C1 segment of cervical spinal cord (tissue), 14 donors: ENCODE results near the gene PBOV1.

ENCODE experiments used
- DNase-seq, 14 donors: peaks; one replicate each; lab custom pipeline; 2025; lab: John Stamatoyannopoulos, UW

The PBOV1 gene

GRCh38 chr6:138205437-138206094 is 12.7 kb downstream of the PBOV1 start:
- peak in 1 of 14 donors; percentile 81 for DNase-seq

DNA sequence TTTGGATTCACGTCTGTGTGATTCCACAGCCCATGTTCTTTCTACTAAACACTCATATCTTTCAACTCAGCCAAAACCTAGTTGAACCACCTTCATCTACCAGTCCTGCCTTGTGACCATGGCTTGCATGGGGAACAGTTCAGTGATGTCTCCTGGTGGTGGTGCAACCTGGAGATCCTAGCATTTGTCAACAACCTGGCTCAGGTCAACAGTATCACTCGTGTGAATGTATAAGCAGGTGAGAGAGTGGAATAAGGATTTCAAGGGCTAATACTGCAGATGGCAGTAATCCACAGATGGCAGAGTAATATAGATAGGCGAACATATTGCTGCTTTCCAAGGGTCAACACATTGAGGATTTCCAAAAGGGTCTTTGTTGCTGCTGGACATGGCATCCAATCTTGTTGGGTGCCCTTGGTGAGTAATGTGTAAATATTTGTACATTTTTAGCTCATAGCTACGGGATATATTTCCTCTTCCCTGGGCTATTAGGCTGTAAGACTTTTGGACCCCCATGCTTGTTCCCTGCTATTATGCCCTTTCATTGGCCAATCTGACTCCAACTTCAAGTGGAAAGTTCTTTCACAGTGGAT is 13.4 kb downstream of the PBOV1 start:
- DNase-seq: peak in 1 of 14 donors; percentile 31

DNA sequence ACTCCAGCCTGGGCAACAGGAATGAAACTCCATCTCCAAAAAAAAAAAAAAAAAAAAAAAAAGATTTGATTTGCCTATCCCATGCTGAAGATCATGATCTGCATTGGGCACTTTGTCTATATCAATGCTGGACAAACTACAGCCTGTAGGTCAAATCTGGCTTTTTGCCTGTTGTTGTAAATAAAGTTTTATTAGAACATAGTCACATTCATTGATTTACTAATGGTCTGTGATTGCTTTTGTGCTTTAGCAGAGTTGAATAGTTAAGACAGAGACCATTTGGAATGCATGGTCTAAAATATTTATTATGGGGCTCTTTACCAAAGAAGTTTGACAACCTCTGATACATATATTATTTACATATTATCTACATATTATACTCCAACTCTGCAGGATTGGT is 14.0 kb downstream of the PBOV1 start:
- DNase-seq: no peak

DNA sequence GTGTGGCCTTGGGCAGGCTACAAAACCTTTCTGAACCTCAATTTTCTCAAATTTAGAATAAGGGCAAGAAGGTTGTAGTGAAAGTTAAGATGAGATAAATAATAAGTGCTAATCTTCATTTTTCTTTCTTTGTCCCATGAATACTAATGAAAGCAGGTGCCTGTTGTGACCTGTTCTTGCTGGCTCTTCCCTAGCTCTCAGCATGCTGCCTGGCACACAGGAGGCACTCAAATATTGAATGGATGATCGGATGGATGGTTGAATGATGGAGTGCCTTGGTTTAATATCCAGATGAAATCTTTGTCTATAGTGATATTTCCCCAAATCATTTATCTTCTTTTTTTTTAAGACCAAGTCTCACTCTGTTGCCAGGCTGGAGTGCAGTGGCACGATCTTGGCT is 15.0 kb downstream of the PBOV1 start:
- DNase-seq: peak in 1 of 14 donors; percentile 50

- no peak for DNase-seq
Observed at GRCh38 chr6:138201836-138202235, 16.5 kb downstream of the PBOV1 start.

DNA sequence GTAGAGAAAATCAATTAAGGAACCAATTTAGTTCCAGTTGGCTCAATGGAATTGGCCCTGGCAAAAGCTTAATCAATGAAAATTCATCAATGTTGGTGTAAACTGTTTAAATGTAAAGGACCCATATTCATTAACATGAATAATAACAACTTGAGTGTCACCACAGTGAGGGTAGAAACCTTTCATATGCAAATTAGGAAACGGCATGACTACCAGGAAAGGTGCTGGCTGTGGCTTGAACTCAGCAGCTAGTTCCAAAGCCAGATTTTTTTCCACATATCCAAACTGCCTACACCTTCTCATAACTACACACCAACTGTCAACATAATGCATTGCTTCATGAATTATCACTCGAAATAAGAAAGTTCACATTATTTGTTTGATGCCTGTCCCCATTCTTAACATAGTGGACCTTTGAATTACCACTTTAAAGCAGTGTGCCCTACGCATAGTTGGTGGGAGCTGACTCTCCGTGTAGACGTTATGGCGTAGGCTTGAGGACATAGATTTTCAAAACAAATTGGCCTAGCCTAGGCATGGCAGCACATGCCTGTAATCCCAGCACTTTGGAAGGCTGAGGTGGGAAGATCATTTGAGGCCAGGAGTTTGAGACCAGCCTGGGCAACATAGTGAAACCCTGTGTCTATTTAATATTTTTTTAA is 19.7 kb downstream of the PBOV1 start:
- DNase-seq: no peak

- no peak for DNase-seq
Observed at GRCh38 chr6:138197570-138197969, 20.7 kb downstream of the PBOV1 start.

GRCh38 chr6:138196122-138196738 is 22.1 kb downstream of the PBOV1 start:
- no peak for DNase-seq

DNA sequence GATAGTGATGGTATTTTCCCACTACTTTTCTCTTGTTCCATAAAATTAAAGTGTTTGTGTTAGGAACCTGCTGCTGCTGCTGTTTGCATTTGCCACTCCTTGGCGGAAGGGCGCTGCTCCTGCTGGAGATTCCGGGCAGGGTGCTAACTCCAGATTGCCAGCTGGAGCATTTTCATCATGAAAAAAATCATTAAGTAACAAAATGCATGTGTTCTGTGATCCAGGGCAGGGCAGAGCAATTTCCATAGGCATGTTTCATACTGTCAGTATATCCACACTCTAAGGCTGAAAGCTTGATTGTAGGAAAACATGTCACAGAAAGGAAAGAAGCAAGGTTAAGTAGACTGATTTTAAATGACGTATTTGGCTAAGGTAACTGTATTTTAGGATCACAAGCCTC is 24.0 kb downstream of the PBOV1 start:
- DNase-seq: peak in 1 of 14 donors; percentile 78

DNA sequence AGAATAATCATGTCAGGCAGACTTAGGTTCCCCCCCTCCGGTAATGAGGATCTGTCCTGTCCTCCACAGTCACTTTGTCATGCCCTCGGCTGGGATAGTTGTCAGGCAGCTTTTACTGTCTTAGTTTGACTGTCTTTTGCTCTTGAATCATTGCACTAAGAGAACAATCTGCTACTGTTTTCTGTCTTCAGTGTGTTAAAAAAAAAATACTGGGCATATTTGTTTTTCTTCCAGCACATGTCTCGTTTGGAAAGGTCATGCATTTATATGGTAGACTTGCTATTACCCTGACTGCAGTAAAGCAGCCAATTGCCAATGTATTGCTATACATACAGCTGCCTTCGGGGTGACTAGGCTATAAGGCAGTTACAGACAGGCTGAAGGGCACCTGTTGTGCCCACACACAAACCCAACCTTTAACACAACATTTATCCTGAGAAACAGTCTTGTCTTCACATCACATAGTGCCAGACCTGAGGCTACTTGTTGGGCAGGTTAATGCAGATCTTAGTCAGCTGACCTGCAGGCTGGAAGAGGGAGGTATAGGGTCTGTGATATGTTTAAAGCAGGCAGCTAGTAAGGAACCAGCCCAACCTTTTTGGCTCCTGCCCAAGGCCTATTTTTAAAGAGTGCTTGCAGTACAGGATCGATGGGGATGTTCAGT is 29.9 kb downstream of the PBOV1 start:
- DNase-seq: peak in 4 of 14 donors; percentile 18 to 46 (median 34)

GRCh38 chr6:138187156-138187555 is 31.1 kb downstream of the PBOV1 start:
- no peak for DNase-seq

GRCh38 chr6:138184230-138184629 is 34.1 kb downstream of the PBOV1 start:
- no peak for DNase-seq

DNA sequence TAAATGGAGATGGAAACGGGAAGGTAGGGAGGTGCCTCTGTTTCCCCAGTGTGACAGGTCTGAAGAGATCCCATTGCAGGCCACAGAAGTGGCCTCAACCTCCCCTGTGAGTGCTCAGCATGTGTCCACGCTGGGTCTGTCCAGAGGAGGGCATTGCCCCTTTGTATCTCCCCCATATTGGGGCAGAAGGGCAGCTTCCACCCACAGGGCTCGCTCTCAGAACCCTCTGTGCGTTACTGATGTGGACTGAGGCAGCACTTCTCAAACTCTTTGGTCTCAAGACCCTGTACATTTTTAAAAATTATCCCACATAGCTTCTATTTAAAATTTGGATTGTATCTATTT is 34.5 kb downstream of the PBOV1 start:
- peak in 2 of 14 donors; percentile 34 to 56 for DNase-seq

- DNase-seq: peak in 12 of 14 donors; percentile 40 to 88 (median 70)
Observed at GRCh38 chr6:138182939-138183789, 35.1 kb downstream of the PBOV1 start.

DNA sequence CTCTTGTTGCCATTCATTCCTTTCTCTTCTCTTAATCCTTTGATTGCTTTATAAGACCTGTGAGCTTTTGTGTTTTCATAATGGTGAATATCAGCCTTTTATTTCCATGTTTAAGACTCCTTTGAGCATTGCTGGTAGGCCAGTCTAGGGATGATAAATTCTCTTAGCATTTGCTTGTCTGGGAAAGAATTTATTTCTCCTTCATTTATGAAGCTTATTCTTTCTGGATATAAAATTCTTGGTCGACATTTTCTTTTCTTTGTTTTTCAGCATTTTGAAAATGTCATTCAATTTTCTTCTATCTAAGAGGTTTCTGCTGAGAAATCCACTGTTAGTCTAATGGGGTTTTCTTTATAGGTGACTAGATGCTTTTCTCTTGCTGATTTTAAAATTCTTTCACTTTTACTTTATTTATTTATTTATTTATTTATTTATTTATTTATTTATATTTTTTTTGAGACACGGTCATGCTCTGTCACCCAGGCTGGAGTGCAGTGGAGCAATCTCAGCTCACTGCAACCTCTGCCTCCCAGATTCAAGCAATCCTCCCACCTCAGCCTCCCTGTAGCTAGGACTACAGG is 41.5 kb downstream of the PBOV1 start:
- DNase-seq: no peak

DNA sequence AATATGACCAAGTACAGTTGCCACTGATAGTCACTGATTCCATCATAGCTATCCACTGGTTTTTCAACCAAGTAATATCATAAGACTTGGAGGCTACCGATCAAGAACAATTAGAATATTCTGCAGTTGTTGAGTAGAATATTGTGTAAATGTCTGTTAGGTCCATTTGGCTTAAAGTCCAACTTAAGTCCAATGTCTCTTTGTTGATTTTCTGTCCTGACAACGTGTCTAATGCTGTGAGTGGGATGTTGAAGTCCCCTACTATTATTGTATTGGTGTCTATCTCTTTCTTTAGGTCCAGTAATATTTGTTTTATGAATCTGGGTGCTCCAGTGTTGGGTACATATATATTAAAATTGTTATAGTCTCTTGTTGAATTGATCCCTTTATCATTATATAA is 42.7 kb downstream of the PBOV1 start:
- DNase-seq: no peak
